ENCODE measurements around the gene CBLC. TPM values are rescaled to one million over a fixed set of nuclear protein-coding genes. Genes with fewer than 3 reads are reported as not detected.
A peak's percentile ranks its signal among the peaks of the same experiment; 100 is the strongest.

Gene CBLC, protein sequence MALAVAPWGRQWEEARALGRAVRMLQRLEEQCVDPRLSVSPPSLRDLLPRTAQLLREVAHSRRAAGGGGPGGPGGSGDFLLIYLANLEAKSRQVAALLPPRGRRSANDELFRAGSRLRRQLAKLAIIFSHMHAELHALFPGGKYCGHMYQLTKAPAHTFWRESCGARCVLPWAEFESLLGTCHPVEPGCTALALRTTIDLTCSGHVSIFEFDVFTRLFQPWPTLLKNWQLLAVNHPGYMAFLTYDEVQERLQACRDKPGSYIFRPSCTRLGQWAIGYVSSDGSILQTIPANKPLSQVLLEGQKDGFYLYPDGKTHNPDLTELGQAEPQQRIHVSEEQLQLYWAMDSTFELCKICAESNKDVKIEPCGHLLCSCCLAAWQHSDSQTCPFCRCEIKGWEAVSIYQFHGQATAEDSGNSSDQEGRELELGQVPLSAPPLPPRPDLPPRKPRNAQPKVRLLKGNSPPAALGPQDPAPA
- 54.3 and 63.1 TPM in 2 replicates for total RNA-seq (2022)
- percentile 82 among the genes with signal in this experiment for Bru-seq, nascent RNA
- percentile 85 among the genes with signal in this experiment for BruChase-seq, experiment 1, labeled RNA remaining after a 6-hour chase
- BruChase-seq, experiment 2, labeled RNA remaining after a 2-hour chase = percentile 82 among the genes with signal in this experiment
- long read RNA-seq, transcript CBLC-201 (11 exons, 1,579 nt) = major isoform, 51 of 77 reads
- long read RNA-seq, partial matches to known transcripts = 3 of 77 reads
- long read RNA-seq, other reads (novel, unspliced or antisense) = 20 of 77 reads

DNA sequence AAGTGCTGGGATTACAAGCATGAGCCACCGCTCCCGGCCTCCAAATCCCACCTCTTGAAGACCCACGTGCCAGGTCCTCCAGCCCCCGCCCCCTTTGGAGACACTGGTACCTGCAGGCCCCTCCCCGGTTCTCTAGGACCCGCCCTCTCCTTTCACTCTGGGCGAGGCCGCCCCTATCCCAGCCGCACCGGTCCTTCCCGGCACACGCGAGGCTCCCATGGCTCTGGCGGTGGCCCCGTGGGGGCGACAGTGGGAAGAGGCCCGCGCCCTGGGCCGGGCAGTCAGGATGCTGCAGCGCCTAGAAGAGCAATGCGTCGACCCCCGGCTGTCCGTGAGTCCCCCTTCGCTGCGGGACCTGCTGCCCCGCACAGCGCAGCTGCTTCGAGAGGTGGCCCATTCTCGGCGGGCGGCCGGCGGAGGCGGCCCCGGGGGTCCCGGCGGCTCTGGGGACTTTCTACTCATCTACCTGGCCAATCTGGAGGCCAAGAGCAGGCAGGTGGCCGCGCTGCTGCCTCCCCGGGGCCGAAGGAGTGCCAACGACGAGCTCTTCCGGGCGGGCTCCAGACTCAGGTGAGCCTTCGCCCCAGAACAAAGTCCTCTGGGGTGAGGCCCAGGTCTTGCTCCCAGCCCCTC is at the start of gene CBLC:
CBLC (plus strand) TSS at position 176 of the 633 bp plus-strand sequence; CDS start at position 218, 42 bp downstream.
- peak; percentile 99 for DNase-seq
- no peaks in the 10 kb centered on the region for H3K27me3 Mint-ChIP-seq (ENCODE audit: unreplicated experiment)
- intact Hi-C loops (cut with micrococcal nuclease; ENCODE audit: unreplicated experiment) = loop anchor here (2.0 kb wide), 1 partner anchor 67 kb away; no protein-coding TSS in a partner anchor
- H3K36me3 Mint-ChIP-seq (ENCODE audit: insufficient read depth, unreplicated experiment) = peaks cover 63% of the 10 kb centered on the region
- no TSS peak for BruUV-seq (replicated peaks)
- TF ChIP-seq, protein P1, sequence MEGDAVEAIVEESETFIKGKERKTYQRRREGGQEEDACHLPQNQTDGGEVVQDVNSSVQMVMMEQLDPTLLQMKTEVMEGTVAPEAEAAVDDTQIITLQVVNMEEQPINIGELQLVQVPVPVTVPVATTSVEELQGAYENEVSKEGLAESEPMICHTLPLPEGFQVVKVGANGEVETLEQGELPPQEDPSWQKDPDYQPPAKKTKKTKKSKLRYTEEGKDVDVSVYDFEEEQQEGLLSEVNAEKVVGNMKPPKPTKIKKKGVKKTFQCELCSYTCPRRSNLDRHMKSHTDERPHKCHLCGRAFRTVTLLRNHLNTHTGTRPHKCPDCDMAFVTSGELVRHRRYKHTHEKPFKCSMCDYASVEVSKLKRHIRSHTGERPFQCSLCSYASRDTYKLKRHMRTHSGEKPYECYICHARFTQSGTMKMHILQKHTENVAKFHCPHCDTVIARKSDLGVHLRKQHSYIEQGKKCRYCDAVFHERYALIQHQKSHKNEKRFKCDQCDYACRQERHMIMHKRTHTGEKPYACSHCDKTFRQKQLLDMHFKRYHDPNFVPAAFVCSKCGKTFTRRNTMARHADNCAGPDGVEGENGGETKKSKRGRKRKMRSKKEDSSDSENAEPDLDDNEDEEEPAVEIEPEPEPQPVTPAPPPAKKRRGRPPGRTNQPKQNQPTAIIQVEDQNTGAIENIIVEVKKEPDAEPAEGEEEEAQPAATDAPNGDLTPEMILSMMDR (IDR thresholded peaks at IDR 0.05; ENCODE audit: unreplicated experiment) = no peak
- CTCF ChIA-PET = interaction anchor here (0.6 to 1.0 kb wide), 5 partner anchors 29 to 201 kb away, joined by 3 to 4 read pairs (median 3); no protein-coding TSS in a partner anchor
- peaks cover 25% of the 10 kb centered on the region for H3K4me1 Mint-ChIP-seq (ENCODE audit: low read depth, unreplicated experiment)
- H3K4me3 Mint-ChIP-seq (ENCODE audit: low read depth, unreplicated experiment) = peak within 1 kb of the TSS; percentile 60
- H3K9me3 Mint-ChIP-seq (ENCODE audit: low read depth, unreplicated experiment) = no peaks in the 10 kb centered on the region
- peak within 1 kb of the TSS; percentile 92 for H3K27ac Mint-ChIP-seq (ENCODE audit: unreplicated experiment)

DNA sequence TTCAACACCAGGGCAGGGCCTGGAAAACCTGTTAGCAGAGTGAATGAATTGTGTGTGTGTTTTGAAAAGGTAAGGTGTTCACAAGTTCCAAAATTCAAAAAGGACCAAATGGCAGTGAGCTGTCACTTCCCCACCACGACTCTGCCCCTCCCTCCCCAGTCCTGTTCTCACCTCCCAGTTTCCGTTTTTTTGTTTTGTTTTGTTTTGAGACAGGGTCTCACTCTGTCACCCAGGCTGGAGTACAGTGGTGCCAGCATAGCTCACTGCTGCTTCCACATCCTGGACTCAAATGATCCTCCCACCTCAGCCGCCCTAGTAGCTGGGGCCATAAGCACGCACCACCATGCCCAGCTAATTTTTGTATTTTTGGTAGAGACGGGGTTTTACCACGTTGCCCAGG is 49.5 kb upstream of the CBLC start:
- TF ChIP-seq, protein P1 (IDR thresholded peaks at IDR 0.05; ENCODE audit: unreplicated experiment) = no peak
- BruUV-seq (replicated peaks) = no TSS peak
- Mint-ChIP-seq H3K36me3 (ENCODE audit: insufficient read depth, unreplicated experiment) (peaks cover 10% of the 10 kb centered on the region), H3K4me1 (ENCODE audit: low read depth, unreplicated experiment) (peaks cover 60% of the 10 kb centered on the region), H3K27ac (ENCODE audit: unreplicated experiment) (no peak overlapping the region), H3K4me3 (ENCODE audit: low read depth, unreplicated experiment) (no peak overlapping the region), H3K9me3 (ENCODE audit: low read depth, unreplicated experiment) (no peaks in the 10 kb centered on the region), H3K27me3 (ENCODE audit: unreplicated experiment) (no peaks in the 10 kb centered on the region)
- intact Hi-C loops (cut with micrococcal nuclease; ENCODE audit: unreplicated experiment) = loop anchor here (10.0 kb wide), 1 partner anchor 117 kb away; the partner anchor contains the start of gene NECTIN2
- CTCF ChIA-PET = interaction anchor here (0.6 to 1.2 kb wide), 2 partner anchors 43 to 109 kb away, joined by 3 to 7 read pairs; no protein-coding TSS in a partner anchor
- no peak for DNase-seq

DNA sequence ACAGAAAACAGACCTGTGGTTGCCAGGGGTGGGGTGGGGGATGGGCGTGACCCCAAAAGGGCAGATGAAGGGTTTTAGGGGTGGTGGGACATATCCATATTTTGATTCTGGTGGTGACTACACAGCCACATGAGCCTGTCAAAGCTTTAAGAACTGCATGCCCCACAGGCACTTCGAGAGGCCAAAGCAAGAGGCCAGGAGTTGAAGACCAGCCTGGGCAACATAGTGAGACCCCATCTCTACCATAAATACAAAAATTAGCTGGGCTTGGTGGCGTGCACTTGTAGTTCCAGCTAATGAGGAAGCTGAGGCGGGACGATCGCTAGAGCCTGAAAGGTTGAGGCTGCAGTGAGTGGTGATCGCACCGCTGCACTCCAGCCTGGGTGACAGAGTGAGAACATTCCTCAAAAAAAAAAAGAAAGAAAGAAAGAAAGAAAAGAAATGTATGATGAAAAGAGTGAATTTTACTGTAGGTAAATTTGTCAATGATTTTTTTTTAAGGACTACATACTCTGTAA is 48.1 kb upstream of the CBLC start:
- BruUV-seq (replicated peaks) = no TSS peak
- intact Hi-C loops (cut with micrococcal nuclease; ENCODE audit: unreplicated experiment) = loop anchor here (10.0 kb wide), 1 partner anchor 115 kb away; the partner anchor contains the start of gene NECTIN2
- DNase-seq = no peak

More for the DNA sequence above, 48.1 kb upstream of the CBLC start:
- Mint-ChIP-seq H3K36me3 (ENCODE audit: insufficient read depth, unreplicated experiment) (peaks cover 18% of the 10 kb centered on the region), H3K27me3 (ENCODE audit: unreplicated experiment) (no peaks in the 10 kb centered on the region), H3K4me3 (ENCODE audit: low read depth, unreplicated experiment) (no peak overlapping the region), H3K27ac (ENCODE audit: unreplicated experiment) (no peak overlapping the region), H3K4me1 (ENCODE audit: low read depth, unreplicated experiment) (peaks cover 51% of the 10 kb centered on the region), H3K9me3 (ENCODE audit: low read depth, unreplicated experiment) (no peaks in the 10 kb centered on the region)
- CTCF ChIA-PET = interaction anchor here (0.6 to 0.7 kb wide), 2 partner anchors 44 to 240 kb away, joined by 4 to 5 read pairs; no protein-coding TSS in a partner anchor
- TF ChIP-seq, protein P1 (IDR thresholded peaks at IDR 0.05; ENCODE audit: unreplicated experiment) = no peak

Measured in Calu3 (cell line).